Body of pancreas (tissue), 4 donors: ENCODE measurements around the gene KIF13A. TPM values are rescaled to one million over a fixed set of nuclear protein-coding genes. Genes with fewer than 3 reads are reported as not detected.

ENCODE experiments used
- ATAC-seq: fragments of 150-250 bp; one replicate; pipeline ENCODE4 v1.9.1; 2016
- DNase-seq, 4 donors: peaks; one replicate each; pipeline ENCODE4 v3.0.0-alpha.2; 2019
- H3K27ac ChIP-seq, 4 donors: fragments of 200-600 bp; sonication (generic); 1 replicate in 3 of 4; 2 replicates in 1 of 4; pipeline versions ENCODE4 v1.5.1 to v1.6.1; 2016 to 2019; ENCODE audit warnings: mild to moderate bottlenecking in 1 of 4, mixed read lengths in 1 of 4, moderate library complexity in 1 of 4
- H3K27me3 ChIP-seq, 2 donors: fragments of 200-600 bp; sonication (generic); one replicate each; pipeline ENCODE4 v1.6.0; 2016; ENCODE audit warnings: mild to moderate bottlenecking in 1 of 2
- H3K36me3 ChIP-seq, 2 donors: fragments of 200-600 bp; sonication (generic); replicated peaks in 1 of 2; 2 replicates each; pipeline ENCODE4 v1.5.1; 2016; ENCODE audit warnings: low read depth in 2 of 2; ENCODE audit not compliant: insufficient read depth in 1 of 2
- H3K4me1 ChIP-seq: fragments of 200-600 bp; sonication (generic); one replicate; pipeline ENCODE4 v1.6.0; 2016
- H3K4me3 ChIP-seq, 2 donors: fragments of 200-600 bp; sonication (generic); 1 replicate in 1 of 2; 2 replicates in 1 of 2; pipeline ENCODE4 v1.5.1; 2016 to 2019
- H3K9me3 ChIP-seq, 3 donors: fragments of 200-600 bp; sonication (generic); 1 replicate in 2 of 3; 2 replicates in 1 of 3; pipeline ENCODE4 v1.5.1; 2016
- POLR2A ChIP-seq, 3 donors: fragments of 450-650 bp; IDR thresholded peaks; one replicate each; pipeline ENCODE4 v1.6.1; 2016; ENCODE audit warnings: antibody characterized with exemption in 3 of 3, mild to moderate bottlenecking in 2 of 3
- WGBS, 2 donors: methylation state at CpG; one replicate each; pipeline ENCODE4 v1.1.5; 2017; 5-methylcytosine and 5-hydroxymethylcytosine counted together
- intact Hi-C: fragments of 100-400 bp; cut with DNase I; formaldehyde crosslinking; loops from one replicate; pipeline ENCODE4 v1.15.1; 2023
- total RNA-seq, 2 donors: library from RNA; depleted of rRNA; stranded (reverse); fragments of >200 nt; gene quantifications; one replicate each; pipeline ENCODE4 v1.1.0, GENCODE V29; 2016
- TF ChIP-seq, protein P1 (sequence below), 7 experiments: fragments of 450-650 bp in 4 of 7; fragments of 200-600 bp in 3 of 7; sonication (generic) in 3 of 7; IDR thresholded peaks; one replicate each; pipeline ENCODE4 v1.5.1; 2016 to 2019; ENCODE audit warnings: antibody characterized with exemption in 7 of 7

KIF13A gene
- total RNA-seq, 2 donors from 2014 or later = 13.2 to 17.1 TPM

DNA sequence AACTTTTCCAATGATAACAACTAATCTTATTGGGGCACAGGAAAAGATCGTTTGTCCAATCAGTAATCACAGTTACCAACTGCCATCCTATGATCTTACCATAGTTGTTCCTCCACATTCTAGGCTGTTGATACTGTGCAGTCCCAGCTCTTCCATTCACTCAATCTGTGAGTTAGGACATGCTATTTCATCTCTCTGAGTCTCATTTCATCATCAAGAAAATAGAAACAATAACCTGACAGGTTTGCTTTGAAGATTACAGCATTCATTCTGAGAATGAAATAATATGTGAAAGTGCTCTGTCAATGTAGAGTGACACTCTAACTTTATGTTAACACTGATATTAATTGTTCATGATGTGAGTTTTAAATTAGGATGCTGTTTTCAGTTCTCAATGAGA is 89.8 kb downstream of the KIF13A start:
- ATAC-seq (no peak), DNase-seq (no peak)
- no peak overlapping the region for H3K27ac ChIP-seq
- H3K4me1 ChIP-seq = no peaks in the 10 kb centered on the region
- TF ChIP-seq, protein P1, sequence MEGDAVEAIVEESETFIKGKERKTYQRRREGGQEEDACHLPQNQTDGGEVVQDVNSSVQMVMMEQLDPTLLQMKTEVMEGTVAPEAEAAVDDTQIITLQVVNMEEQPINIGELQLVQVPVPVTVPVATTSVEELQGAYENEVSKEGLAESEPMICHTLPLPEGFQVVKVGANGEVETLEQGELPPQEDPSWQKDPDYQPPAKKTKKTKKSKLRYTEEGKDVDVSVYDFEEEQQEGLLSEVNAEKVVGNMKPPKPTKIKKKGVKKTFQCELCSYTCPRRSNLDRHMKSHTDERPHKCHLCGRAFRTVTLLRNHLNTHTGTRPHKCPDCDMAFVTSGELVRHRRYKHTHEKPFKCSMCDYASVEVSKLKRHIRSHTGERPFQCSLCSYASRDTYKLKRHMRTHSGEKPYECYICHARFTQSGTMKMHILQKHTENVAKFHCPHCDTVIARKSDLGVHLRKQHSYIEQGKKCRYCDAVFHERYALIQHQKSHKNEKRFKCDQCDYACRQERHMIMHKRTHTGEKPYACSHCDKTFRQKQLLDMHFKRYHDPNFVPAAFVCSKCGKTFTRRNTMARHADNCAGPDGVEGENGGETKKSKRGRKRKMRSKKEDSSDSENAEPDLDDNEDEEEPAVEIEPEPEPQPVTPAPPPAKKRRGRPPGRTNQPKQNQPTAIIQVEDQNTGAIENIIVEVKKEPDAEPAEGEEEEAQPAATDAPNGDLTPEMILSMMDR (IDR thresholded peaks at IDR 0.05) = no peak
- TF ChIP-seq POLR2A (IDR thresholded peaks at IDR 0.05) = no peak
- WGBS, 2 donors = 91 to 93% methylated on average over 1 of the region's 1 CpG
- no peaks in the 10 kb centered on the region for H3K36me3 ChIP-seq
- H3K9me3 ChIP-seq = peaks cover 0 to 15% (median 0%) of the 10 kb centered on the region in 3 donors
- intact Hi-C loops = no loop called here
- no peak overlapping the region for H3K4me3 ChIP-seq
- no peaks in the 10 kb centered on the region for H3K27me3 ChIP-seq

DNA sequence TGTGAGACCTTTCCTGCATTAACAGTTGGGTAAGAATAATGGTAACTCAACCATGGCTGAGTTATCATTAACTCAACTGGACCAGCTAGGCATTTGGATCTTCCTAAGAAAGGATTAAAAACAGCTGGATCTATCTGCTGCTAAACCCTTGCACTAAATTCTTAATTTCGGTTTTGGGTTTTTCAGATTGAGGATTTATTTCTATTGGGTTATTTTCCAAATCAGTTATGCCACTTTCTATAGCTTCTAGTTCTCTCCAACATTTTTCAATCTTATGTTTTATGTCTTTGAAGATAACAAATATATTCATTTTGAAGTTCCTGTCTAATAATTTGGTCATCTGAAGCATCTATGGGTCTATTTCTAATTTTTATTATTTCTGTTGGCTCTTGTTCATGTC is 92.5 kb downstream of the KIF13A start:
- Histone ChIP-seq H3K27me3 (no peaks in the 10 kb centered on the region), H3K27ac (no peak overlapping the region), H3K4me3 (no peak overlapping the region), H3K36me3 (no peaks in the 10 kb centered on the region), H3K9me3 (peaks cover 0 to 15% (median 0%) of the 10 kb centered on the region in 3 donors), H3K4me1 (no peaks in the 10 kb centered on the region)
- intact Hi-C loops = no loop called here
- no peak for TF ChIP-seq POLR2A (IDR thresholded peaks at IDR 0.05)
- TF ChIP-seq, protein P1 (IDR thresholded peaks at IDR 0.05) = no peak
- DNase-seq (no peak), ATAC-seq (no peak)
- 92 to 95% methylated on average over 1 of the region's 1 CpG for WGBS, 2 donors

DNA sequence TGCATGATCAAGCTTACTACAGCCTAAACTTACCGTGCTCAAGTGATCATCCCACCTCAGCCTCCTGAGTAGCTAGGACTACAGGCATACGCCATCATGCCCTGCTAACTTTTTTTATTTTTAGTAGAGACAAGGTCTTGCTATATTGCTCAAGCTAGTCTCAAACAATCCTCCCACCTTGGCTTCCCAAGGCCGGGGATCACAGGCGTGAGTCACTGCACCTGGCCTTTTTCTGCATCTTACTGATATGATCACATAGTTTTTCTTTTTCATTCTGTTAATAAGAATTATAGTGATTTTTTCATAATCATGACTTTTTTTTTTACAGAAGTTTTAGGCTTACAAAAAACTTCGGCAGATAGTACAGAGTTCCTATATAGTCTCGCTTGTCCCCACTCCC is 93.2 kb downstream of the KIF13A start:
- Histone ChIP-seq H3K36me3 (no peaks in the 10 kb centered on the region), H3K4me3 (no peak overlapping the region), H3K27ac (no peak overlapping the region), H3K4me1 (no peaks in the 10 kb centered on the region), H3K27me3 (no peaks in the 10 kb centered on the region), H3K9me3 (peaks cover 0 to 15% (median 0%) of the 10 kb centered on the region in 3 donors)
- ATAC-seq (no peak), DNase-seq (no peak)
- no peak for TF ChIP-seq POLR2A (IDR thresholded peaks at IDR 0.05)
- TF ChIP-seq, protein P1 (IDR thresholded peaks at IDR 0.05) = no peak
- intact Hi-C loops = no loop called here
- 97 to 98% methylated on average over 6 of the region's 6 CpGs for WGBS, 2 donors

DNA sequence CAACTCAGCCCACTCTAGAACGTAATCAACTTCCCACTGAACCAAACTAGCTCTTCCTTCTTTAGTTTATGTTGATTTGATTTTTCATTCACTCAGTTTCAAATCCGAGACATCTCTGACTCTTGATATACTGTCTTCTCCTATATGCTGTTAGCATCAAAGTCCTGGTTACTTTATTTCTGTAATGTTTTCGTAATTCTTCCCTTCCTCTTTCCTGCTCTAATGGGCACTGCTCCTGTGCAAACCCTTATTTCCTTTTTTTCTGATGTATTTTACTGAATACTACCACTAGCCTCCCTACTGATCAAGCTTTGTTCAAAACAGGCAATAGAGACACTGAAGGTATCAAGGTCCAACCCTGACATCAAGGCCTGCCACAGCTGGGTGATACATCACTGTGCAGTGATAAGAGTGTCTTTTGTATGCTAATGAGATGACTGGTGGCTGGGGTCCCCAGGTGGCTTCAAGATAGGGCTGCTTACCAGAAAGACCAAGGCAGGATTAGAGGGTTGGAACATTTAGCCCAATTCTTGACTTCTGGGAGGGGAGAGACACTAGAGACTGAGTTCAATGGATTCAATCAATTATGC is 95.2 kb downstream of the KIF13A start:
- no peak overlapping the region for H3K27ac ChIP-seq

More for the DNA sequence above, 95.2 kb downstream of the KIF13A start:
- Histone ChIP-seq H3K9me3 (peaks cover 0 to 15% (median 0%) of the 10 kb centered on the region in 3 donors), H3K27me3 (no peaks in the 10 kb centered on the region), H3K4me3 (no peak overlapping the region), H3K36me3 (no peaks in the 10 kb centered on the region), H3K4me1 (no peaks in the 10 kb centered on the region)
- DNase-seq (no peak), ATAC-seq (no peak)
- intact Hi-C loops = no loop called here
- TF ChIP-seq, protein P1 (IDR thresholded peaks at IDR 0.05) = no peak
- no peak for TF ChIP-seq POLR2A (IDR thresholded peaks at IDR 0.05)
- WGBS, 2 donors = 83 to 95% methylated on average over 3 of the region's 3 CpGs
